K562 treated with DMSO at 1 percent for 12 hours (cell line): ENCODE data around the gene MAN2A1. TPM values are rescaled to one million over a fixed set of nuclear protein-coding genes. Genes with fewer than 3 reads are reported as not detected.

Experiments used
- total RNA-seq: library from RNA; unstranded; fragments of 300-600 nt; gene quantifications from 2 replicates; pipeline ENCODE4 v1.2.3, GENCODE V29; 2022; ENCODE audit not compliant: insufficient read depth

MAN2A1 gene
- total RNA-seq: 2.7 and 17.2 TPM in 2 replicates

GRCh38 chr5:109689740-109690241 is at the start of gene MAN2A1:
MAN2A1 (plus strand) TSS chr5:109689927; CDS start chr5:109690418, 491 bp downstream.

